A673 (cell line): ENCODE results near the gene TBC1D5. TPM values are rescaled to one million over a fixed set of nuclear protein-coding genes. Genes with fewer than 3 reads are reported as not detected.

Experiments
- BruUV-seq: library from RNA; stranded (reverse); fragments of 400-500 nt; replicated peaks from 2 replicates; lab custom pipeline; 2021; lab: Mats Ljungman, UMichigan
- CTCF ChIA-PET: fragments of 300-600 bp; sonication (Branson Sonifier 250); formaldehyde crosslinking; loops from one replicate; lab custom pipeline; 2022; ENCODE audit warnings: antibody characterized with exemption; lab: Charles Lee
- POLR2A ChIA-PET: fragments of 300-600 bp; sonication (Branson Sonifier 250); formaldehyde crosslinking; loops from one replicate; lab custom pipeline; 2022; ENCODE audit warnings: antibody characterized with exemption; ENCODE audit not compliant: low non-redundant PET; lab: Charles Lee
- DNase-seq: peaks from one replicate; pipeline ENCODE4 v3.0.0-alpha.2; 2015; ENCODE audit warnings: low spot score
- H3K27ac ChIP-seq: fragments of 200-600 bp; sonication (generic); 2 replicates; pipeline ENCODE4 v1.5.1; 2016; ENCODE audit warnings: mixed run types, low read depth, mild to moderate bottlenecking, mixed read lengths, antibody characterized with exemption, low read length; ENCODE audit not compliant: poor library complexity, severe bottlenecking
- H3K27me3 ChIP-seq: fragments of 200-600 bp; sonication (generic); replicated peaks from 2 replicates; pipeline ENCODE4 v1.6.1; 2017; ENCODE audit warnings: mixed run types, low read depth, mild to moderate bottlenecking, mixed read lengths, antibody characterized with exemption, low read length; ENCODE audit not compliant: insufficient read depth, poor library complexity
- H3K36me3 ChIP-seq: fragments of 200-600 bp; sonication (generic); 2 replicates; pipeline ENCODE4 v1.6.1; 2016; ENCODE audit warnings: mixed run types, mild to moderate bottlenecking, mixed read lengths, antibody characterized with exemption, low read length; ENCODE audit not compliant: insufficient read depth, poor library complexity, severe bottlenecking
- H3K4me1 ChIP-seq: fragments of 200-600 bp; sonication (generic); 2 replicates; pipeline ENCODE4 v1.6.1; 2017; ENCODE audit warnings: mixed run types, mild to moderate bottlenecking, mixed read lengths, antibody characterized with exemption, low read length; ENCODE audit not compliant: insufficient read depth, poor library complexity, severe bottlenecking
- H3K4me3 ChIP-seq: fragments of 200-600 bp; sonication (generic); 2 replicates; pipeline ENCODE4 v1.5.1; 2016; ENCODE audit warnings: low read depth, mixed run types, mild to moderate bottlenecking, mixed read lengths, low read length; ENCODE audit not compliant: poor library complexity, severe bottlenecking
- H3K9me3 ChIP-seq: fragments of 200-600 bp; sonication (generic); 2 replicates; pipeline ENCODE4 v1.6.1; 2016; ENCODE audit warnings: mixed run types, low read depth, mild to moderate bottlenecking, mixed read lengths, antibody characterized with exemption, low read length; ENCODE audit not compliant: poor library complexity, severe bottlenecking
- EZH2 ChIP-seq: fragments of 200-600 bp; sonication (generic); IDR thresholded peaks from 2 replicates; pipeline ENCODE4 v1.6.1; 2017; ENCODE audit warnings: borderline replicate concordance, low read depth, mild to moderate bottlenecking, mixed read lengths, antibody characterized with exemption, low read length; ENCODE audit not compliant: poor library complexity, severe bottlenecking
- intact Hi-C: fragments of 100-400 bp; cut with micrococcal nuclease; formaldehyde crosslinking; loops from one replicate; pipeline ENCODE4 v1.10.0; 2022; ENCODE audit not compliant: unreplicated experiment
- total RNA-seq: library from RNA; stranded (reverse); gene quantifications from 2 replicates; pipeline ENCODE4 v1.2.3, GENCODE V29; 2021
- TF ChIP-seq, protein P1 (sequence below): fragments of 300-800, 200-600 bp; sonication (generic); conservative IDR thresholded peaks from 2 replicates; pipeline ENCODE4 v1.5.1; 2017; ENCODE audit warnings: low read depth, mild to moderate bottlenecking, antibody characterized with exemption, low read length, moderate library complexity, mixed read lengths

Gene TBC1D5
- total RNA-seq, 1 experiment from 2014 or later: 40.7 TPM

DNA sequence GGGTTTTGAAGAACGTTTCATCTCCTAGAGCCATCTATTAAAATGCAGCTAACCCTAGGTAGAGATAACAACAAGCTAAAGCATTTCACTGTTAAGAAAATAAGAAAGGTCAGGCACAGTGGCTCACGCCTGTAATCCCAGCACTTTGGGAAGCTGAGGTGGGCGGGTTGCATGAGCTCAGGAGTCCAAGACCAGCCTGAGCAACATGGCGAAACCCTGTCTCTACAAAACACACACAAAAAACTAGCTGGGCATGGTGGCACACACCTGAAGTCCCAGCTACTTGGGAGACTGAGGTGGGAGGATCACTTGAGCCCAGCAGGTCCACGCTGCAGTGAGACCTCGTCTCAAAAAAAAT is 5.4 kb upstream of the TBC1D5 start:
- DNase-seq: no peak
- H3K27me3 ChIP-seq: no peaks in the 10 kb centered on the region
- BruUV-seq: no TSS peak
- ChIA-PET CTCF (no interaction called here), POLR2A (no interaction called here)
- H3K4me3 ChIP-seq: no peak overlapping the region
- TF ChIP-seq, protein P1, sequence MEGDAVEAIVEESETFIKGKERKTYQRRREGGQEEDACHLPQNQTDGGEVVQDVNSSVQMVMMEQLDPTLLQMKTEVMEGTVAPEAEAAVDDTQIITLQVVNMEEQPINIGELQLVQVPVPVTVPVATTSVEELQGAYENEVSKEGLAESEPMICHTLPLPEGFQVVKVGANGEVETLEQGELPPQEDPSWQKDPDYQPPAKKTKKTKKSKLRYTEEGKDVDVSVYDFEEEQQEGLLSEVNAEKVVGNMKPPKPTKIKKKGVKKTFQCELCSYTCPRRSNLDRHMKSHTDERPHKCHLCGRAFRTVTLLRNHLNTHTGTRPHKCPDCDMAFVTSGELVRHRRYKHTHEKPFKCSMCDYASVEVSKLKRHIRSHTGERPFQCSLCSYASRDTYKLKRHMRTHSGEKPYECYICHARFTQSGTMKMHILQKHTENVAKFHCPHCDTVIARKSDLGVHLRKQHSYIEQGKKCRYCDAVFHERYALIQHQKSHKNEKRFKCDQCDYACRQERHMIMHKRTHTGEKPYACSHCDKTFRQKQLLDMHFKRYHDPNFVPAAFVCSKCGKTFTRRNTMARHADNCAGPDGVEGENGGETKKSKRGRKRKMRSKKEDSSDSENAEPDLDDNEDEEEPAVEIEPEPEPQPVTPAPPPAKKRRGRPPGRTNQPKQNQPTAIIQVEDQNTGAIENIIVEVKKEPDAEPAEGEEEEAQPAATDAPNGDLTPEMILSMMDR: no peak
- no peak for TF ChIP-seq EZH2
- no peaks in the 10 kb centered on the region for H3K9me3 ChIP-seq
- no peaks in the 10 kb centered on the region for H3K36me3 ChIP-seq
- H3K4me1 ChIP-seq: peaks cover 7% of the 10 kb centered on the region
- no peak overlapping the region for H3K27ac ChIP-seq
- intact Hi-C loops: no loop called here

DNA sequence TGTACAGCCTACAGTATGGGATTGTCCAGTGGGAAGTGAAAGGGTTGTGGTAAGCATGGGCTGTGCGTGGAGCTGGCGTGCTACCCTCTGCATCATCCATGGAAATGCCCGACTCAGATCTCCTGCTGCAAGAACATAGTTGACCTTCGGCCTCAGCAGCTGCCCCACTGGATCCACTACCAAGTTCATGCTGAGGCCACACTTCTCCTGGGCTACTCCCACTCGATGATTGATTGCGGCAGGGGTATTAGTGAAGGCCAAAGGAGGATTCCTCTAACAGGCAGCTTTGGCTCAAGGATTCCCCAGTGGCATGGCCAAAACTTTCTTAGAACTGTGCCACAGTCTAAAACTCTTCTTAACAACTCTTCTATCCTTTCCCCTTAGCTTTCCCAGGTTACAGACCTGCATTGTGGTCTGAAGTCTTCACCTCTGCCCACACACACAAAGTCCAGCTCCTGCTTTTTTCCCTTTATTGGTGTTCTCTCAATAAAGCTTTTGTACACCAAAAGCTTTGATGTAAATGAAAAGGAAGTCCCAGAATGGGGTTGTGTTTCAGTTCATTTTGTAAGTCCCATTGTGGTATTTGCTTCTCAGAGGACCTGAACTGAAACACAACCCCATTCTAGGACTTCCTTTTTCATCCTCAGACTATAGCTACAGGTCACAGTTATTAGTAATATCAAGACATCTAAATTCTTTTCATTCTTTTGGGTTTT is 4.9 kb upstream of the TBC1D5 start:
- no TSS peak for BruUV-seq
- Histone ChIP-seq H3K9me3 (no peaks in the 10 kb centered on the region), H3K27me3 (no peaks in the 10 kb centered on the region), H3K36me3 (no peaks in the 10 kb centered on the region), H3K27ac (no peak overlapping the region), H3K4me3 (no peak overlapping the region), H3K4me1 (peaks cover 8% of the 10 kb centered on the region)
- DNase-seq: no peak
- ChIA-PET POLR2A (no interaction called here), CTCF (no interaction called here)
- no peak for TF ChIP-seq EZH2
- TF ChIP-seq, protein P1: no peak
- intact Hi-C loops: no loop called here

DNA sequence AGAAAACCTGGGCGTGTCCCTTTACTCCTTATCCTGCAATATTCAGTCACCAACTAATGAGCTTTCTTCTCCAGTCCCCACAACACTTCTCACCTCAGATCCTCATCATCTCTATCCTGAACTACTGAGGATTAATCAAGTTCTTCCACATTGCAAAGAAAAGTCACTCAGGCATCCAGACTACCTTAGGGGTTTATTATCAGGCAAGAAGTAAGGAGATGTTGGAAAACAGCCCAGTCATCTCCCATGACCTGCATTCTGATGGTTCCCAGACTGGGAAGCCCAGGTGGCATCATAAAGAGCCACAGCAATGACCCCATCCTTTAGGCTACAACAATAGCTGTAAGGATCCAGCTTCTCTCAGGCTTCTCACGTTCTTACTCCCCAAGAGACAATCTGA is 3.5 kb upstream of the TBC1D5 start:
- no peaks in the 10 kb centered on the region for H3K36me3 ChIP-seq
- no peak overlapping the region for H3K27ac ChIP-seq
- no peak for TF ChIP-seq EZH2
- TF ChIP-seq, protein P1: no peak
- peaks cover 15% of the 10 kb centered on the region for H3K4me1 ChIP-seq
- no peak for DNase-seq
- BruUV-seq: no TSS peak
- no peak overlapping the region for H3K4me3 ChIP-seq
- intact Hi-C loops: no loop called here
- ChIA-PET POLR2A (no interaction called here), CTCF (no interaction called here)
- H3K27me3 ChIP-seq: no peaks in the 10 kb centered on the region
- H3K9me3 ChIP-seq: no peaks in the 10 kb centered on the region
